ENCODE data around the gene DNMT3L.
"Not testable (repeated sequence)": the region's sequence is repeated elsewhere in the genome, so short reads cannot be mapped to it uniquely, and the experiment has no call there.

The DNMT3L gene

GRCh38 chr21:44199448-44199847 is 62.2 kb downstream of the DNMT3L start:
- Histone ChIP-seq H3K27me3 (replicated peaks; ENCODE audit: control insufficient read depth, insufficient read depth, low read length) (no peaks in the 10 kb centered on the region), H3K36me3 (ENCODE audit: control insufficient read depth, insufficient read depth, low read length) (no peaks in the 10 kb centered on the region), H3K4me3 (replicated peaks; ENCODE audit: low read depth, low read length) (no peak overlapping the region)
- no peak for DNase-seq (ENCODE audit: extremely low read depth, insufficient read length)
- TF ChIP-seq, protein P1, sequence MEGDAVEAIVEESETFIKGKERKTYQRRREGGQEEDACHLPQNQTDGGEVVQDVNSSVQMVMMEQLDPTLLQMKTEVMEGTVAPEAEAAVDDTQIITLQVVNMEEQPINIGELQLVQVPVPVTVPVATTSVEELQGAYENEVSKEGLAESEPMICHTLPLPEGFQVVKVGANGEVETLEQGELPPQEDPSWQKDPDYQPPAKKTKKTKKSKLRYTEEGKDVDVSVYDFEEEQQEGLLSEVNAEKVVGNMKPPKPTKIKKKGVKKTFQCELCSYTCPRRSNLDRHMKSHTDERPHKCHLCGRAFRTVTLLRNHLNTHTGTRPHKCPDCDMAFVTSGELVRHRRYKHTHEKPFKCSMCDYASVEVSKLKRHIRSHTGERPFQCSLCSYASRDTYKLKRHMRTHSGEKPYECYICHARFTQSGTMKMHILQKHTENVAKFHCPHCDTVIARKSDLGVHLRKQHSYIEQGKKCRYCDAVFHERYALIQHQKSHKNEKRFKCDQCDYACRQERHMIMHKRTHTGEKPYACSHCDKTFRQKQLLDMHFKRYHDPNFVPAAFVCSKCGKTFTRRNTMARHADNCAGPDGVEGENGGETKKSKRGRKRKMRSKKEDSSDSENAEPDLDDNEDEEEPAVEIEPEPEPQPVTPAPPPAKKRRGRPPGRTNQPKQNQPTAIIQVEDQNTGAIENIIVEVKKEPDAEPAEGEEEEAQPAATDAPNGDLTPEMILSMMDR (IDR thresholded peaks at IDR 0.05; ENCODE audit: insufficient read depth, low read length, poor library complexity, severe bottlenecking), result no peak

- H3K4me3 ChIP-seq (replicated peaks; ENCODE audit: low read depth, low read length); H3K36me3 ChIP-seq (ENCODE audit: control insufficient read depth, insufficient read depth, low read length); DNase-seq (ENCODE audit: extremely low read depth, insufficient read length); H3K27me3 ChIP-seq (replicated peaks; ENCODE audit: control insufficient read depth, insufficient read depth, low read length): not testable (repeated sequence)
Observed at GRCh38 chr21:44197156-44197516, 64.6 kb downstream of the DNMT3L start.

All from GM06990 (cell line).